HG03442 (cell line): Measurements from ENCODE around the gene SUCNR1.
"Not testable (repeated sequence)": the region's sequence is repeated elsewhere in the genome, so short reads cannot be mapped to it uniquely, and the experiment has no call there.

Experiments
- ATAC-seq: cut with Tn5 transposase; IDR thresholded peaks from one replicate; pipeline ENCODE4 v1.9.1; 2021; ENCODE audit warnings: mild to moderate bottlenecking, moderate library complexity; ENCODE audit not compliant: unreplicated experiment

Gene SUCNR1

GRCh38 chr3:151871639-151872468 is 1.6 kb upstream of the SUCNR1 start:
- peak; percentile 90 for ATAC-seq

GRCh38 chr3:151874079-151874478 is 636 bp downstream of the SUCNR1 start:
- not testable (repeated sequence) for ATAC-seq

- peak; percentile 45 for ATAC-seq
These were observed 2.3 kb downstream of the SUCNR1 start for GRCh38 chr3:151875759-151876158.

GRCh38 chr3:151877269-151877668 is 3.8 kb downstream of the SUCNR1 start:
- ATAC-seq, result no peak

- no peak for ATAC-seq
These were observed 5.0 kb downstream of the SUCNR1 start for GRCh38 chr3:151878465-151878864.

GRCh38 chr3:151879037-151879436 is 5.6 kb downstream of the SUCNR1 start:
- ATAC-seq, result no peak

GRCh38 chr3:151879679-151880415 is 6.4 kb downstream of the SUCNR1 start:
- peak; percentile 58 for ATAC-seq

GRCh38 chr3:151880416-151880690 is 6.9 kb downstream of the SUCNR1 start:
- no peak for ATAC-seq

- no peak for ATAC-seq
These were observed 7.7 kb downstream of the SUCNR1 start for GRCh38 chr3:151881137-151881536.

- ATAC-seq, result not testable (repeated sequence)
These were observed 12.0 kb downstream of the SUCNR1 start for GRCh38 chr3:151885397-151885796.

GRCh38 chr3:151887450-151888211 is 14.2 kb downstream of the SUCNR1 start:
- ATAC-seq, result not testable (repeated sequence)

- ATAC-seq, result peak; percentile 57
These were observed 17.3 kb downstream of the SUCNR1 start for GRCh38 chr3:151890721-151891141.

- ATAC-seq, result no peak
These were observed 18.3 kb downstream of the SUCNR1 start for GRCh38 chr3:151891721-151892120.

GRCh38 chr3:151894219-151894618 is 20.8 kb downstream of the SUCNR1 start:
- ATAC-seq, result no peak

GRCh38 chr3:151895478-151896241 is 22.2 kb downstream of the SUCNR1 start:
- ATAC-seq, result no peak

- ATAC-seq, result no peak
These were observed 23.0 kb downstream of the SUCNR1 start for GRCh38 chr3:151896246-151897012.

- ATAC-seq, result not testable (repeated sequence)
These were observed 24.7 kb downstream of the SUCNR1 start for GRCh38 chr3:151898121-151898520.

- ATAC-seq, result not testable (repeated sequence)
These were observed 25.3 kb downstream of the SUCNR1 start for GRCh38 chr3:151898564-151899261.

GRCh38 chr3:151899996-151900395 is 26.6 kb downstream of the SUCNR1 start:
- ATAC-seq, result no peak
